DMS79 (cell line): ENCODE results near the gene MACROD2.
"Not testable (repeated sequence)": the region's sequence is repeated elsewhere in the genome, so short reads cannot be mapped to it uniquely, and the experiment has no call there.

Source experiments
- DNase-seq: peaks from one replicate; lab custom pipeline; 2025; lab: John Stamatoyannopoulos, UW

MACROD2 gene

GRCh38 chr20:14193443-14193842 is 198.1 kb downstream of the MACROD2 start:
- DNase-seq = no peak

GRCh38 chr20:14193885-14194284 is 198.6 kb downstream of the MACROD2 start:
- DNase-seq = no peak

GRCh38 chr20:14197097-14197496 is 201.8 kb downstream of the MACROD2 start:
- DNase-seq = no peak

DNA sequence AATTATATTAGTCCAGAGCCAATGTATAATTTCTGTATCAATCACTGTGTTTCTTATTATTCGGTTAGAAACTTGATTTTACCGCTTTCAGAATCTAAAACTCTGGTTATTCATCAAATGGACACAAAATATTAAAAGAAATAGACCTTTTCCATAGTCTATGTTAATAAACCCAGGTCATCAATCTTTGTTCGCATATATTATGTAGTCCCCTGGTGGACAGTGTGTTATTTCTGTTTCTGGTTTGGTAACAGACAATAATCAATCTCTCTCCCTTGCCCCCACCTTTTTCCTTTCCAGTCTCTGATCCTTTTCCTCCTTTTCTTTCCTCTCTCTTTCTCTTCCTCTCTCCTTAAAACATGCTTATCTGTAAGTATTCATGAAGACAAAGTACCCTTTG is 203.1 kb downstream of the MACROD2 start:
- no peak for DNase-seq

DNA sequence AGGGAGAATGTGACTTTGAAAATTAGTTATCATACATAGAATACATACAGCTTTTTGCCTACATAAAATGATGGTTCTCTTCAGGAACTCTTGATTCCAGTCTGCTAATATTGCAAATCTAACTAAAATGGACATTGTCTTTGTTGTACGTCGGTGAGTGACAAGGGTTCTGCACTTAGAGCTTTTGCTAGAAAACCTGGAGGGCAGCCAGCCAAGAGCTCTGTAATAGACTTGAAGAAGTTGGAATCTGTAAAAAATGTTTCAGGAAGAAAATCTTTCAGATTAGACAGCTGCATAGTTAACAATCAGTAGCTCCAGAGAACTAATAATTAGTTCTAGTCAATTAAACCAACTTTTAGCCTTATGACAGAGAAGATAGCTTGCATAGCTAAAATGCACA is 203.8 kb downstream of the MACROD2 start:
- no peak for DNase-seq

DNA sequence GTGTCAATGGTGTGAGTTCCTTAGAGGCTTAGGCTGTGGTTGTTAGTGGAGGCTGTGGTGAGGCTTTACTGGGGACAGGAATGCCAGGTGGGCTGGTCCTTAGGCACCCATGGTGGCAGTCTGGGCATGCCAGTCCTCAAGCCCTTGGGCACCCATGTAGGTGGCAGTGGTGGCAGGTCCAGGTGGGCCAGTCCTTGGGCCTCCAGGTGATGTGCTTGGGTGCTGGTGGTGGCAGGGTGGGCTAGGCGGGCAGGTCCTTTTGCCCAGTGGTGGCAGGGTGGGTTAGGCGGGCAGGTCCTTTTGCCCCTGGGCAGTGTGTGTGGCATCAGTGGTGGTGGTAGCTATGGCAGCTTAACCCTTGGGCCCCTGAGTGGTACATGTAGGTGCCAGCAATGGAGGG is 208.3 kb downstream of the MACROD2 start:
- DNase-seq = no peak

DNA sequence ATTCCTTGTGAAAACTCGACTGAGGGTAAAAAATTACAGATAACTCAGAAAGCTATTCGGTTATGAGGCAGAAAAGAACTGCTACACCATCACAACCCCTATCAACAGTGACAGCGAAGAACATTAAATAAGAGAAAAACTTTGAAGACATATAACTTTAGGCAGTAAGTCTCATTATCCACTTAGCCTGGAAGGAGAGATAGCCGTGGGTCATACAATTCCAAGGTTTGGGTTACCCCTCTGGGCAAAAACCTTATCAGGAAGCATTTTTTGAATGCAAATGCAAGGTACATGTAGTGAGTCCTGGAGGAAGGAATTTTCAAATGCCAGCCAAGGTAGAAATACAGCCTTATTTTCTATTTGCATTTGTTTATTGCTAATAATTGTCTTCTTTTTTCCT is 212.3 kb downstream of the MACROD2 start:
- DNase-seq = no peak

DNA sequence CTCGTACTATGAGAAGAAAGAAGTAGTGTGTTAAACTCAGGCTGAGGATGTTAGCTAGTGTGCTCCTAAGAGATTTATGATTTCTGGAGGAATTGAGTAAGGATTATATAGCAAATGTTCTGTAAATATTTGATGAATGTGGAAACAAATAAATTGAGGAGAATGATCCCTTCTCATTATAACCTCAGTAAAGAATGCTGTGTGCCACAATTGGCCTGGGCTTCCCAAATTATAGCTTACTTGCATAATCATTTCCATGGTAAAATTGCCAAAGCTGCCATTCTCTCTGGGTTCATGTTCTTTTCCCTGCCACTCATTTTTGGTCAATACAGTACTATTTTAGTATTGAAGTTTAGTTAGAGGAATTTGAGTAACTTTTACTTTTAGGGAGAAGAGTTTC is 213.6 kb downstream of the MACROD2 start:
- DNase-seq = no peak

- no peak for DNase-seq
Observed at GRCh38 chr20:14210146-14210545, 214.8 kb downstream of the MACROD2 start.

- no peak for DNase-seq
Observed at GRCh38 chr20:14214046-14214445, 218.7 kb downstream of the MACROD2 start.

DNA sequence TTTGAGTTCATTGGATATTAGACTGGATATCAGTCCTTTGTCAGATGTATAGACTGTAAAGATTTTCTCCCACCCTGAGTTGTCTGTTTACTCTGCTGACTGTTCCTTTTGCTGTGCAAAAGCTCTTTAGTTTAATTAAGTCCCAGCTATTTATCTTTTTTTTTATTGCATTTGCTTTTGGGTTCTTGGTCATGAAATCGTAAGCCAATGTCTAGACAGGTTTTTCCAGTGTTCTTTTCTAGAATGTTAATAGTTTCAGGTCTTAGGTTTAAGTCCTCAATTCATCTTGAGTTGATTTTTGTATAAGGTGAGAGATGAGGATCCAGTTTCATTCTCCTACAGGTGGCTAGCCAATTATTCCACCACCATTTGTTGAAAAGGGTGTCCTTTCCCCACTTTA is 220.6 kb downstream of the MACROD2 start:
- not testable (repeated sequence) for DNase-seq

DNA sequence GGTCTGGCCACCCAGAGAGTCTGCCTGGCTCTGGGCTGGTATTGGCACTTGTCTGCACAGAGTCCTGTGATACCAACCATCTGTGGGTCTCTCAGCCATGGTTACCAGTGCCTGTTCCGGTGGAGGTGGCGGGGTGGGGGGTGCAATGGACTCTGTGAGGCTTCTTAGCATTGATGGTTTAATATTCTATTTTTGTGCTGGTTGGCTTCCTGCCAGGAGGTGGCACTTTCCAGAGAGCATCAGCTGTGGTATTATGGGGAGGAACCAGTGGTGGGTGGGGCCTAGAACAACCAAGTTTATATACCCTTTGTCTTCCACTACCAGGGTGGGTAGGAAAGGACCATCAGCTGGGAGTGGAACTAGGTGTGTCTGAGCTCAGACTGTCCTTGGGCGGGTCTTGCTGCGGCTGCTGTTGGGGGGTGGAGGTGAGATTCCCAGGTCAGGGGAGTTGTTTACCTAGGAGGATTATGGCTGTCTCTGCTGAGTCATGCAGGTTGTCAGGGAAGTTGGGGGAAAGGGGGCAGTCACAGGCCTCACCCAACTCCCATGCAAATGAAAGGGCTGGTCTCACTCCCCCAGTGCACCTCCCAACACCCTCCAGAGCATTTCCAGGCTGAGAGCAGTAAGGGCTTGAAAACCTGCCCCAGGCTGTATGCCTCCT is 224.6 kb downstream of the MACROD2 start:
- DNase-seq = no peak

- no peak for DNase-seq
Observed at GRCh38 chr20:14220986-14221385, 225.7 kb downstream of the MACROD2 start.

DNA sequence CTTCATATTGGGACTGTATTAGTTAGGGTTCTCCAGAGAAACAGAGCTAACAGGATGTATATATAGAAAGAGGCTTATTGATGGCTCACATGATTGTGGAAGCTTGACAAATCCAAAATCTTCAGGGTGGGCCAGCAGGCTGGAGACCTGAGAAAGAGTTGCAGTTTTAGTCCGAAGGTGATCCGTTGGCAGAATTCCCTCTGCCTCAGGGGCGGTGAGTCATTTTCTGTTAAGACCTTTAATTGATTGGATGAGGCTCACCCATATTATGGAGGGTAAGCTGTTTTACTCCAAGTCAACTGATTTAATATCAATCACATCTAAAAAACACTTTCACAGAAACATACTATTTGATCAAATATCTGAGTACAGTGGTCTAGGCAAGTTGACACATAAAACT is 228.5 kb downstream of the MACROD2 start:
- DNase-seq = no peak

DNA sequence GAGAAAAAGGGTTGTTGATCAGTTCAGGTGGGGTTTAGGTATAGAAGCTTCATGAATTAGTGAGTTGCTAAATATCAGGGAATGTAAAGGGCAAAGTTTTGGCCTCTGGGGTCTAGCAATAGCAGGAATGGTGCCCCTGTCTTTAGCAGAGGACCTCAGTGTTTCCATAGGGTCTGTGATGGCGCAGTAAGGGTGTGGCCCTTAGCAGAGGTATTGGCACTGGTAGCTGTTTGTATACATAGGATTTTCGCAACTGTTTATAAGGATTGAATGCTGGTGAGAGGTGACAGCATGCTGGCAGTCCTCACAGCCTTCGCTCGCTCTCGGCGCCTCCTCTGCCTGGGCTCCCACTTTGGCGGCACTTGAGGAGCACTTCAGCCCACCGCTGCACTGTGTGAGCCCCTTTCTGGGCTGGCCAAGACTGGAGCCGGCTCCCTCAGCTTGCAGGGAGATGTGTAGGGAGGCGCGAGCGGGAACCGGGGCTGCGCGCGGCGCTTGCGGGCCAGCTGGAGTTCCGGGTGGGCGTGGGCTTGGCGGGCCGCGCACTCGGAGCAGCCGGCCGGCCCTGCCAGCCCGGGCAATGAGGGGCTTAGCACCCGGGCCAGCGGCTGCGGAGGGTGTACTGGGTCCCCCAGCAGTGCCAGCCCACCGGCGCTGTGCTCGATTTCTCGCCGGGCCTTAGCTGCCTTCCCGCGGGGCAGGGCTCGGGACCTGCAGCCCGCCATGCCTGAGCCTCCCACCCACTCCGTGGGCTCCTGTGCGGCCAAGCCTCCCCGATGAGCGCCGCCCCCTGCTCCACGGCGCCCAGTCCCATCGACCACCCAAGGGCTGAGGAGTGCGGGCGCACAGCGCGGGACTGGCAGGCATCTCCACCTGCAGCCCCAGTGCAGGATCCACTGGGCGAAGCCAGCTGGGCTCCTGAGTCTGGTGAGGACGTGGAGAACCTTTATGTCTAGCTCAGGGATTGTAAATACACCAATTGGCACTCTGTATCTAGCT is 231.0 kb downstream of the MACROD2 start:
- DNase-seq = not testable (repeated sequence)

DNA sequence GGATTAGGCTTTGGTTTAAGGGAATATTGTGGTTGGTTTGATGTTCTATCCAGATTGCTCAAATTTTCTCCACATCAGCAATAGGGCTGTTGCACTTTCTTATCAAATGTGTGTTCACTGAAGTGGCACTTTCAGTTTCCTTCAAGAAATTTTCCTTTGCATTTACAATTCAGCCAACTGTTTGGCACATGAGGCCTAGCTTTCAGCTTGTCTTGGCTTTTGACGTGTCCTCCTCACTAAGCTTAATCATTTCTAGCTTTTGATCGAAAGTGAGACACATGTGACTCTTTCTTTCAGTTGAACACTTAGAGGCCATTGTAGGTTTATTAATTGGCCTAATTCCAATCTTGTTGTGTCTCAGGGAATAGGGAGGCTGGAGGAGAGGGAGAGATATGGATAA is 237.3 kb downstream of the MACROD2 start:
- no peak for DNase-seq

GRCh38 chr20:14234666-14235295 is 239.5 kb downstream of the MACROD2 start:
- no peak for DNase-seq

- DNase-seq = no peak
Observed at GRCh38 chr20:14235355-14235754, 240.0 kb downstream of the MACROD2 start.

- DNase-seq = no peak
Observed at GRCh38 chr20:14245368-14245970, 250.2 kb downstream of the MACROD2 start.

- DNase-seq = no peak
Observed at GRCh38 chr20:14259689-14260088, 264.4 kb downstream of the MACROD2 start.

DNA sequence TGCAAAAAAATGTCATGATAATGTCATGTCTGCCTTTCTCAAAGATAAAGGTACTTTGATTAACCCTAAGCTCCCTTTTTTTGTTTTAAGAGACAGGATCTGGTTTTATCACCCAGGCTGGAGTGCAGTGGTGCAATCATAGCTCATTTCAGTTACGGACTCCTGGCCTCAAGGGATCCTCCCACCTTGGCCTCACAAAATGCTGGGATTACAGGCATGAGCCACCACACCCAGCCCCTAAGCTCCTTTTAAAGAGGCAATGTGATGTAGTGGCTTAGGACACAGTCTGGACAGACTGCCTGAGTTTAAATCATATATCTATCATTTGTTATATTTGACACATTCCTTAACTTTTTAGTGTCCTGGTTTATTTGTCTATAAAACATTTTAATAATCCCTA is 265.1 kb downstream of the MACROD2 start:
- no peak for DNase-seq

DNA sequence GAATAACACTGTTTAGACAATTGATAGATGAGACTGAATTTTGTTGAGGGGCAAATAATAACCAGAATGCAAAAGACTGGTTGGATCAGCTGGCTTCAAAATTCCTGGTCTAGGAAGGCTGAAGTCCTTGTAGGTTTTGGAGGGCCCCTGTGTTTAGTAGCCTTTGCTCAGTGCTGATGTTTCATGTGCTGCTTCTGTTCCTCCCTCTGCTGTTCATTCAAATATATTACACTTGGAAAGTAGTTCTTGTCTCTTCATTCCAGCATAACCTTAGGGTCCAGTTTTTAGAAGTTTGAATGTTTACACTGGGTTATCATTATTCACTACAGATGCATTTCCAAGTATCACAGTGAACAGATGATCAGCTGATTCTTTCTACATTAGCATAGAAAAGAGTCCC is 269.6 kb downstream of the MACROD2 start:
- no peak for DNase-seq
